H1 (cell line): ENCODE data around the gene ENTPD2. TPM values are rescaled to one million over a fixed set of nuclear protein-coding genes. Genes with fewer than 3 reads are reported as not detected.

Experiments
- CTCF ChIA-PET: fragments of 300-600 bp; sonication (Branson Sonifier 250); formaldehyde crosslinking; loops from one replicate; lab custom pipeline; 2021; ENCODE audit not compliant: partially characterized antibody; lab: Charles Lee
- POLR2A ChIA-PET: fragments of 300-600 bp; sonication (Branson Sonifier 250); formaldehyde crosslinking; loops from one replicate; lab custom pipeline; 2021; ENCODE audit warnings: inconsistent platforms; ENCODE audit not compliant: partially characterized antibody; lab: Charles Lee
- DNase-seq, 2 experiments: peaks; one replicate each; pipeline versions ENCODE4 v3.0.0 to v3.0.0-alpha.2; 2010 to 2022; ENCODE audit warnings: low spot score in 2 of 2, low read depth in 1 of 2, mixed read lengths in 1 of 2
- FAIRE-seq: peaks from 2 replicates; lab custom pipeline; 2011; peaks lifted over from hg19 to GRCh38; lab: Jason Lieb, UNC
- H2AFZ ChIP-seq: 2 replicates; pipeline ENCODE4 v1.8.1; 2012; ENCODE audit warnings: low read length, inconsistent platforms
- H2AK5ac ChIP-seq: 2 replicates; pipeline ENCODE4 v1.6.1; 2013; ENCODE audit warnings: low read depth, low read length
- H2BK120ac ChIP-seq: replicated peaks from 2 replicates; pipeline ENCODE3; 2013; ENCODE audit warnings: low read depth, low read length, inconsistent platforms
- H2BK12ac ChIP-seq: 2 replicates; pipeline ENCODE4 v1.6.1; 2013; ENCODE audit warnings: low read depth, low read length
- H2BK15ac ChIP-seq: 2 replicates; pipeline ENCODE4 v1.6.1; 2013; ENCODE audit warnings: low read length
- H2BK20ac ChIP-seq: 2 replicates; pipeline ENCODE4 v1.6.1; 2013; ENCODE audit warnings: low read length
- H2BK5ac ChIP-seq: 2 replicates; pipeline ENCODE4 v1.6.1; 2013; ENCODE audit warnings: low read depth, low read length
- H3K14ac ChIP-seq: 2 replicates; pipeline ENCODE4 v1.6.1; 2013; ENCODE audit warnings: inconsistent platforms; ENCODE audit not compliant: insufficient read length
- H3K18ac ChIP-seq: 2 replicates; pipeline ENCODE4 v1.6.1; 2013; ENCODE audit warnings: low read length; ENCODE audit errors: extremely low read depth
- H3K23ac ChIP-seq: 2 replicates; pipeline ENCODE4 v1.6.1; 2013; ENCODE audit warnings: inconsistent platforms; ENCODE audit not compliant: insufficient read length
- H3K23me2 ChIP-seq: 2 replicates; pipeline ENCODE4 v1.6.1; 2013; ENCODE audit warnings: low read depth, low read length
- H3K27ac ChIP-seq: 2 replicates; pipeline ENCODE4 v1.6.1; 2011; ENCODE audit warnings: low read depth, low read length, inconsistent platforms
- H3K27me3 ChIP-seq, 4 experiments: replicated peaks in 1 of 4; 1 replicate in 1 of 4; 2 replicates in 3 of 4; pipeline versions ENCODE4 v1.6.1 to v1.8.1; 2011 to 2013; ENCODE audit warnings: low read length in 3 of 4, mild to moderate bottlenecking in 3 of 4, inconsistent platforms in 2 of 4, mixed read lengths in 2 of 4, moderate library complexity in 1 of 4; ENCODE audit not compliant: control insufficient read depth in 3 of 4, insufficient read depth in 3 of 4; ENCODE audit errors: extremely low read depth in 1 of 4
- H3K36me3 ChIP-seq, 4 experiments: 2 replicates each; pipeline versions ENCODE4 v1.6.1 to v1.8.1; 2011 to 2013; ENCODE audit warnings: mild to moderate bottlenecking in 4 of 4, low read length in 3 of 4, moderate library complexity in 2 of 4, control low read depth in 1 of 4, inconsistent platforms in 1 of 4; ENCODE audit not compliant: insufficient read depth in 4 of 4, control insufficient read depth in 2 of 4
- H3K4ac ChIP-seq: replicated peaks from 2 replicates; pipeline ENCODE3; 2013; ENCODE audit warnings: low read length, low read depth, mixed read lengths, inconsistent platforms; ENCODE audit not compliant: insufficient read length
- H3K4me1 ChIP-seq, 4 experiments: replicated peaks in 1 of 4; 1 replicate in 1 of 4; 2 replicates in 3 of 4; pipeline versions ENCODE4 v1.6.1 to v1.8.1; 2011 to 2013; ENCODE audit warnings: low read length in 3 of 4, inconsistent platforms in 2 of 4, mixed read lengths in 1 of 4; ENCODE audit not compliant: insufficient read depth in 4 of 4, control insufficient read depth in 3 of 4
- H3K4me2 ChIP-seq, 2 experiments: 2 replicates each; pipeline versions ENCODE4 v1.6.1 to v1.8.1; 2011 to 2013; ENCODE audit warnings: low read depth in 2 of 2, low read length in 2 of 2, control low read depth in 1 of 2, inconsistent platforms in 1 of 2, mild to moderate bottlenecking in 1 of 2; ENCODE audit not compliant: insufficient read depth in 1 of 2
- H3K4me3 ChIP-seq, 4 experiments: fragments of 200-600, 300-600 bp in 1 of 4; sonication (generic), shearing (Covaris generic), sonication (Bioruptor Twin) in 1 of 4; 2 replicates each; pipeline versions ENCODE4 v1.5.1 to v1.8.1; 2011 to 2016; ENCODE audit warnings: low read length in 4 of 4, low read depth in 3 of 4, control low read depth in 2 of 4, inconsistent platforms in 2 of 4, mild to moderate bottlenecking in 2 of 4, mixed read lengths in 1 of 4, moderate library complexity in 1 of 4; ENCODE audit not compliant: insufficient read depth in 2 of 4; ENCODE audit errors: extremely low read depth in 1 of 4
- H3K56ac ChIP-seq: replicated peaks from 2 replicates; pipeline ENCODE3; 2013; ENCODE audit warnings: low read depth, mild to moderate bottlenecking, mixed read lengths, low read length, inconsistent platforms; ENCODE audit not compliant: insufficient read length
- H3K79me1 ChIP-seq: 2 replicates; pipeline ENCODE4 v1.6.1; 2013; ENCODE audit warnings: low read depth, low read length, control low read depth
- H3K79me2 ChIP-seq, 2 experiments: 2 replicates each; pipeline versions ENCODE4 v1.6.1 to v1.8.1; 2012 to 2013; ENCODE audit warnings: low read length in 2 of 2, mild to moderate bottlenecking in 2 of 2, inconsistent platforms in 1 of 2; ENCODE audit not compliant: insufficient read depth in 2 of 2, control insufficient read depth in 1 of 2
- H3K9ac ChIP-seq, 4 experiments: replicated peaks in 1 of 4; 1 replicate in 1 of 4; 2 replicates in 3 of 4; pipeline versions ENCODE4 v1.6.1 to v1.8.1; 2011 to 2013; ENCODE audit warnings: low read depth in 3 of 4, low read length in 3 of 4, control low read depth in 2 of 4, mild to moderate bottlenecking in 2 of 4, moderate library complexity in 2 of 4, inconsistent platforms in 1 of 4; ENCODE audit errors: extremely low read depth in 1 of 4
- H3K9me3 ChIP-seq, 2 experiments: 2 replicates each; pipeline versions ENCODE4 v1.6.1 to v1.8.1; 2012 to 2013; ENCODE audit warnings: mild to moderate bottlenecking in 2 of 2, moderate library complexity in 2 of 2, control low read depth in 1 of 2, inconsistent platforms in 1 of 2, low read depth in 1 of 2, low read length in 1 of 2, mixed read lengths in 1 of 2; ENCODE audit not compliant: insufficient read depth in 2 of 2
- H4K20me1 ChIP-seq, 2 experiments: replicated peaks in 1 of 2; 2 replicates each; pipeline versions ENCODE3 to v1.8.1; 2011 to 2013; ENCODE audit warnings: inconsistent platforms in 2 of 2, low read length in 2 of 2, mild to moderate bottlenecking in 1 of 2; ENCODE audit not compliant: insufficient read depth in 2 of 2, control insufficient read depth in 1 of 2
- H4K5ac ChIP-seq: 2 replicates; pipeline ENCODE4 v1.6.1; 2013; ENCODE audit warnings: low read length, low read depth, mixed read lengths, inconsistent platforms; ENCODE audit not compliant: insufficient read length
- H4K8ac ChIP-seq: 2 replicates; pipeline ENCODE4 v1.8.0; 2013; ENCODE audit warnings: mild to moderate bottlenecking, moderate library complexity, low read length, inconsistent platforms; ENCODE audit not compliant: insufficient read depth; ENCODE audit errors: extremely low read depth
- H4K91ac ChIP-seq: replicated peaks from 2 replicates; pipeline ENCODE3; 2013; ENCODE audit warnings: low read length, mixed read lengths, inconsistent platforms; ENCODE audit not compliant: insufficient read length
- BRCA1 ChIP-seq: IDR thresholded peaks from 2 replicates; pipeline ENCODE4 v1.6.1; 2012; ENCODE audit warnings: low read depth, low read length, improper control_type of control experiment
- JUND ChIP-seq: IDR thresholded peaks from 2 replicates; pipeline ENCODE4 v1.6.1; 2011; ENCODE audit warnings: mild to moderate bottlenecking, improper control_type of control experiment, low read length
- POLR2A ChIP-seq, 2 experiments: IDR thresholded peaks; 1 replicate in 1 of 2; 2 replicates in 1 of 2; pipeline ENCODE4 v1.6.1; 2011; ENCODE audit warnings: low read depth in 2 of 2, low read length in 2 of 2, mild to moderate bottlenecking in 2 of 2; ENCODE audit errors: control extremely low read depth in 1 of 2
- RXRA ChIP-seq: IDR thresholded peaks from 2 replicates; pipeline ENCODE4 v1.6.1; 2011; ENCODE audit warnings: low read depth, mild to moderate bottlenecking, low read length, moderate library complexity; ENCODE audit not compliant: insufficient read depth
- TBP ChIP-seq: IDR thresholded peaks from 2 replicates; pipeline ENCODE4 v1.6.1; 2011; ENCODE audit warnings: low read depth, low read length, improper control_type of control experiment
- WGBS, 2 experiments: shearing (Covaris generic) in 1 of 2; methylation state at CpG; one replicate each; pipeline versions ENCODE4 v1.1.6 to v1.1.7; 2013 to 2015; ENCODE audit warnings: low lambda C conversion rate in 2 of 2, mixed read lengths in 2 of 2, inconsistent platforms in 1 of 2, low coverage in 1 of 2, missing lambda C conversion rate in 1 of 2; ENCODE audit not compliant: insufficient replicate concordance in 2 of 2, insufficient coverage in 1 of 2, insufficient read length in 1 of 2; ENCODE audit errors: extremely low coverage in 1 of 2, missing lambda C conversion rate in 1 of 2; 5-methylcytosine and 5-hydroxymethylcytosine counted together
- polyA plus RNA-seq, 7 experiments: library from polyadenylated mRNA; depleted of rRNA in 3 of 7; stranded (reverse) in 5 of 7; unstranded in 2 of 7; fragments of >200 nt in 5 of 7; fragments of 200-250 nt in 2 of 7; gene quantifications; 1 replicate in 5 of 7; 2 replicates in 1 of 7; 4 replicates in 1 of 7; pipeline versions ENCODE4 v1.2.1 to v1.2.3, GENCODE V29; 2011 to 2013; ENCODE audit warnings: missing spikeins in 2 of 7, mixed read lengths in 2 of 7
- total RNA-seq: library from RNA; stranded (reverse); fragmentation: NEBNext Ultra II Directional; extraction: Animal tissue kit (Norgen Biotek cat#: 25700); gene quantifications from 2 replicates; pipeline ENCODE4 v1.2.1, GENCODE V29; 2021

Gene ENTPD2
- total and polyA plus RNA-seq, 2 of the 8 experiments (the other 6 are each of a cell fraction or from before 2014, with no cell fraction given): 0.65 to 3.8 TPM

DNA sequence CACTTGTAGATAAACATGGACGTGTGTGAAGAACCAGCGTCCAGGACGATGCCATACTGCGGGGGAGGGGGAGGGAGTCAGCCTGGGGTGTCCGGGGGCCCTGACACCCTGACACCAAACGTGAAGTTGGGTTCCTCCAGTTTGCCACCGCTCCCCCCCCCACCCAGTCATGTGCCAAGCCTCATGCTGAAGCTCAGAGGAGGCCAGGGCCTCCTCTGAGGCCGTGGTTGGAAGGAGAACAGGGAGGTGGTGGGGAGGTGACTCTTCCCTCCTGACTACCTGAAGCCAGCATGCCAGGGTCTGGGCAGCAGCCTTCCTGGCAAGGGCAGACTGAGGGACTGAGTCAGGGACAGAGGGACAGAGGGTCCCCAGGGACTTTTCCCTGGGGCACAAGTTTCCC, 1.6 kb downstream of the ENTPD2 start:
- POLR2A ChIA-PET: interaction anchor here (0.6 to 1.5 kb wide), 6 partner anchors 8 to 325 kb away, joined by 3 to 4 read pairs (median 3); no protein-coding TSS in a partner anchor
- Histone ChIP-seq H4K20me1 (peaks cover 1 to 13% of the 10 kb centered on the region in 2 experiments), H3K9me3 (no peaks in the 10 kb centered on the region)
- TF ChIP-seq POLR2A (IDR thresholded peaks at IDR 0.05; ENCODE audit: control extremely low read depth in 1 of 2, low read depth in 2 of 2, low read length in 2 of 2) (no peak), BRCA1 (no peak), JUND (no peak), RXRA (no peak), TBP (no peak)

More for the DNA sequence above, 1.6 kb downstream of the ENTPD2 start:
- no peak for FAIRE-seq
- H2BK15ac ChIP-seq: no peak overlapping the region
- no peak overlapping the region for H4K5ac ChIP-seq
- no peak overlapping the region for H4K8ac ChIP-seq
- H3K56ac ChIP-seq: no peak overlapping the region
- H3K23ac ChIP-seq: no peak overlapping the region
- no peak overlapping the region for H2BK20ac ChIP-seq
- no peak overlapping the region for H2BK120ac ChIP-seq
- H3K4me1 ChIP-seq: peaks cover 0 to 23% (median 14%) of the 10 kb centered on the region in 4 experiments; a peak in 5 of 7 replicates
- no peaks in the 10 kb centered on the region for H3K79me1 ChIP-seq
- no peak overlapping the region for H3K4me3 ChIP-seq
- no peak overlapping the region for H3K4ac ChIP-seq
- no peak for DNase-seq
- H2AFZ ChIP-seq: no peak overlapping the region
- H3K4me2 ChIP-seq: no peak overlapping the region
- 83% methylated on average over 1 of the region's 8 CpGs; no CpG with 5 or more reads in 1 of the 2 experiments for WGBS, 2 experiments
- H3K18ac ChIP-seq: no peak overlapping the region
- H2BK5ac ChIP-seq: no peak overlapping the region
- no peak overlapping the region for H3K14ac ChIP-seq
- no peak overlapping the region for H3K9ac ChIP-seq
- no peaks in the 10 kb centered on the region for H3K36me3 ChIP-seq
- peaks cover 10% of the 10 kb centered on the region; the same call in 1 of the 2 replicates for H3K23me2 ChIP-seq
- H2BK12ac ChIP-seq: no peak overlapping the region
- CTCF ChIA-PET: interaction anchor here (0.6 to 7.6 kb wide), 11 partner anchors 10 to 190 kb away, joined by 3 to 291 read pairs (median 4); partner anchors contain the start of genes ABCA2 and SAPCD2
- no peak overlapping the region for H3K27ac ChIP-seq
- no peak overlapping the region for H4K91ac ChIP-seq
- H3K79me2 ChIP-seq: no peaks in the 10 kb centered on the region
- no peak overlapping the region for H2AK5ac ChIP-seq
- H3K27me3 ChIP-seq: peaks cover 21 to 77% (median 59%) of the 10 kb centered on the region in 4 experiments
